SK-N-SH (cell line): ENCODE data around the gene DDX51.

Experiments used
- CTCF ChIP-seq: fragments of 200-600 bp; sonication (generic); IDR thresholded peaks from 2 replicates; pipeline ENCODE4 v1.6.1; 2017; ENCODE audit warnings: antibody characterized with exemption, mild to moderate bottlenecking, moderate library complexity
- EZH2phosphoT487 ChIP-seq: fragments of 200-600 bp; sonication (generic); IDR thresholded peaks from 2 replicates; pipeline ENCODE4 v1.6.1; 2017; ENCODE audit warnings: low read depth, mixed run types, mild to moderate bottlenecking, antibody characterized with exemption, moderate library complexity, borderline replicate concordance
- GABPA ChIP-seq: IDR thresholded peaks from 2 replicates; pipeline ENCODE4 v1.4.0; 2012; ENCODE audit warnings: low read depth, mild to moderate bottlenecking
- USF1 ChIP-seq: IDR thresholded peaks from 2 replicates; pipeline ENCODE4 v1.4.0; 2012; ENCODE audit warnings: low read depth, borderline replicate concordance

DNA sequence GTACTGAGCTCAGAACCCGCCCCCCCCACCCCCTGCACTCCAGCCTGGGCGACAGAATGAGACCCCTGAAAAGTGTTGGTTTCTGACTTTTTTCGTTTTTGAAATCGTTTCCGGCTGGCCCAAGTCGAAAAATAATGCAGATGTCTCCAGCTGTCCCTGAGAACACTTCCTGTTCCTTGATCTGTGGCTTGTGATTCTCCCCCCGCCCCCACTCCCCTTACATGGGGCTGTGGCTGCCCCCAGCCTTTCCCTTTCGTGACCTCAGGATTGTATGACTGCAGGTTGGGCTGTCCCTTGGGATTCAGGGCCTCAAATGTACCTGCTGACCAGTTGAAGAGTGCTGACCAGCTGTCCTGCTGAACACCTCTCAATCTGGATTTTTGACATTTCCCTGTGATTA lies 34.2 kb upstream of the DDX51 start:
- TF ChIP-seq CTCF (no peak), USF1 (no peak), EZH2phosphoT487 (no peak), GABPA (no peak)
